Measurements from ENCODE around the gene PAPPA.

Gene PAPPA

GRCh38 chr9:116389541-116390302 is 236.1 kb downstream of the PAPPA start:
- DNase-seq: no peak

GRCh38 chr9:116390303-116391228 is 237.0 kb downstream of the PAPPA start:
- no peak for DNase-seq

GRCh38 chr9:116391306-116391900 is 237.8 kb downstream of the PAPPA start:
- DNase-seq: no peak

GRCh38 chr9:116393198-116393597 is 239.6 kb downstream of the PAPPA start:
- DNase-seq: no peak

GRCh38 chr9:116394070-116394469 is 240.5 kb downstream of the PAPPA start:
- no peak for DNase-seq

- DNase-seq: no peak
Observed at GRCh38 chr9:116394894-116395698, 241.5 kb downstream of the PAPPA start.

- no peak for DNase-seq
Observed at GRCh38 chr9:116395699-116396037, 242.1 kb downstream of the PAPPA start.

GRCh38 chr9:116403171-116403570 is 249.6 kb downstream of the PAPPA start:
- DNase-seq: no peak

- DNase-seq: no peak
Observed at GRCh38 chr9:116404228-116404627, 250.6 kb downstream of the PAPPA start.

- DNase-seq: no peak
Observed at GRCh38 chr9:116405321-116405720, 251.7 kb downstream of the PAPPA start.

- no peak for DNase-seq
Observed at GRCh38 chr9:116406469-116406868, 252.9 kb downstream of the PAPPA start.

- no peak for DNase-seq
Observed at GRCh38 chr9:116409129-116409528, 255.5 kb downstream of the PAPPA start.

- DNase-seq: no peak
Observed at GRCh38 chr9:116409638-116410037, 256.0 kb downstream of the PAPPA start.

GRCh38 chr9:116411506-116411905 is 257.9 kb downstream of the PAPPA start:
- DNase-seq: no peak

- DNase-seq: no peak
Observed at GRCh38 chr9:116414374-116414773, 260.8 kb downstream of the PAPPA start.

GRCh38 chr9:116416421-116416820 is 262.8 kb downstream of the PAPPA start:
- no peak for DNase-seq

- no peak for DNase-seq
Observed at GRCh38 chr9:116417464-116417863, 263.9 kb downstream of the PAPPA start.

GRCh38 chr9:116419181-116419580 is 265.6 kb downstream of the PAPPA start:
- DNase-seq: no peak

GRCh38 chr9:116420993-116421538 is 267.5 kb downstream of the PAPPA start:
- no peak for DNase-seq

GRCh38 chr9:116422119-116422979 is 268.8 kb downstream of the PAPPA start:
- no peak for DNase-seq

- DNase-seq: no peak
Observed at GRCh38 chr9:116423149-116423548, 269.6 kb downstream of the PAPPA start.

GRCh38 chr9:116425244-116425643 is 271.7 kb downstream of the PAPPA start:
- no peak for DNase-seq
